CD1c-positive myeloid dendritic cell (primary cell): ENCODE results near the gene GTF2I.
"Not testable (repeated sequence)": the region's sequence is repeated elsewhere in the genome, so short reads cannot be mapped to it uniquely, and the experiment has no call there.

Experiments used
- DNase-seq: peaks from one replicate; pipeline ENCODE4 v3.0.0-alpha.2; 2016; ENCODE audit errors: extremely low spot score

The GTF2I gene

DNA sequence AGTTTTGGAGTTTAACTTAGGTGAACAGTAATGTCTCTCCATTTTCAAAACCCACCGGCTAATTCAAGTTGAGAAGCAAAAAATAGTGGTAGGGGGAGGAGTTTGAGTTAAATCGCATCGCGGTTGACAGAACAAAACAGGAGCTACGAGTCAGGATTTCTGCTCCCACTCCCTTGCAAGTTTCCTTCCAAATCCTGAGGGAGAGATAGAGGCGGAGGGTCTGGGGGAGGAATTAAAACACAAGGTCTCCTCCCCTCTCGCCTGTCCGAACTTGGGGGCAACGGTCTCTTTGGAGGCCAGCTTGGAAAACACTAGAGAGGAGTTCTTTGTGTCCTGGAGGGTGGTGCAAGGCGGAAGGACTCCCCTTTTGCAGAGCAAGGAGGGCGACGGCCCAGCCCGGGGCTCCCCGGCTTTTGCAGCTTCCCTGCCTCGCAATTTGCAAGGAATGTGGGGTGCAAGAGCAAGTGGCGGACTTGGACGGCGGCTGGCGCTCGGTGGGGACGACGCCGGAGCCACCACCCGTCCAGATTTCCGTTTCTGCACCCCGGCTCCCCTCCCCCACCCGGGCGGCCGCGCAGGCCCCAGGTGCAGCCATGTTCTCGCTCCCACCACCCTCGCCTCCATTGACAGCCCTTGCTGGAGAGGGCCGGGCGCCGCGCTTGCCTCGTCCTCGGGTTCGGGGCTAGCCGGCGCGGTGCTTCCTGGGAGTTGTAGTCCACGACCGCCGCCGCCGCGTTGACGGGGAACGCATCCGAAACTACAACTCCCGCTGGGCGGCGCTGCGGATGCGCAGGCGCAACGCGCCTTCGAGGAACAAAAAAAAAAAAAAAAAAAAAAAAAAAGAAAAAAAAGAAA, 454 bp upstream of the GTF2I start:
- peak; percentile 97 for DNase-seq

GRCh38 chr7:74658178-74659004, 873 bp downstream of the GTF2I start:
- DNase-seq = peak; percentile 89

GRCh38 chr7:74660202-74660601, 2.7 kb downstream of the GTF2I start:
- not testable (repeated sequence) for DNase-seq

GRCh38 chr7:74661836-74662794, 4.6 kb downstream of the GTF2I start:
- DNase-seq = not testable (repeated sequence)

GRCh38 chr7:74665296-74665938, 7.9 kb downstream of the GTF2I start:
- DNase-seq = peak; percentile 84

DNA sequence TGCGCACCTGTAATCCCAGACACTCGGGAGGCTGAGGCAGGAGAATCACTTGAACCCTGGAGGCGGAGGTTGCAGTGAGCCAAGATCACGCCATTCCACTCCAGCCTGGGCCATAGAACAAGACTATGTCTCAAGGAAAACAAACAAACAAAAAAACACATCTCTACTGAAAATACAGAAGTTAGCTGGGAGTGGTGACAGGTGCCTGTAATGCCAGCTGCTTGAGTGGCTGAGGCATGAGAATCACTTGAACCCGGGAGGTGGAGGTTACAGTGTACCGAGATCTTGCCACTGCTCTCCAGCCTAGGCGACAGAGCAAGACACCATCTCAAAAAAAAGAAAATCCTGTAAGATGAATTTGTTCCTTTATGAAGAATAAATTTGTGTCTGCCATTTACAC, 9.5 kb downstream of the GTF2I start:
- not testable (repeated sequence) for DNase-seq

- not testable (repeated sequence) for DNase-seq
These were observed 10.0 kb downstream of the GTF2I start for GRCh38 chr7:74667520-74667919.

DNA sequence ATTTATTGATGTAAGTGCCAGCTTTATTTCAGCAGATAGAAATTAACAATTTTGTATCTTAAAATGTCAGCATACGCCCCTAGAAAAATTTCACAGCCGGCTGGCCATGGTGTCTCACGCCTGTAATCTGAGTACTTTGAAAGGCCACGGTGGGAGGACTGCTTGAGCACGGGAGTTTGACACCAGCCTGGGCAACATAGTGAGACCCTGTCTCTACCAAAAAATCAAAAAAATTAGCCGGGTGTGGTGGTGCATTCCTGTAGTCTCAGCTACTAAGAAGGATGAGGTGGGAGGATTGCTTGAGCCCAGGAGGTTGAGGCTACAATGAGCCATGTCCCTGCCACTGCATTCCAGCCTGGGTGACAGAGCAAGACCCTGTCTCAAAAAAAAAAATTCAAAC, 14.1 kb downstream of the GTF2I start:
- DNase-seq = no peak

- no peak for DNase-seq
These were observed 14.9 kb downstream of the GTF2I start for GRCh38 chr7:74672343-74672915.

GRCh38 chr7:74674166-74674565, 16.6 kb downstream of the GTF2I start:
- no peak for DNase-seq

- no peak for DNase-seq
These were observed 25.3 kb downstream of the GTF2I start for GRCh38 chr7:74682829-74683228.

DNA sequence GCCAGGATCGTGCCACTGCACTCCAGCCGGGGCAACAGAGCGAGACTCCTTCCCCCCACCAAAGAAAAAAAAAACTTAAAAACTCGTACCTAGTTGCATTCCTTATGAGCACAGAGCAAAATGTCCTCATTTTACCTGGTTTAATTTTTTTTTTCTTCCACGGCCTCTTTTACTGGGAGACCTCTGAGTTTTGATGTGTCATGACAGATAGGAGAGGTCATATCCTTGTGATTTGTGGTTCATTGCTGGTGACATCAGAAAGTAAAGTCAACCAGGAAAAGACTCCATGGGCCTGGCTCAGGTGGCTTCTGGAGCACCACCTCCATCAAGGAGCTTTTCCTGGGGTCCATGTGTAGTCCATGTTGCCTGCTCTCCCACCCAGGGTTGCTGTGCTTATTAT, 26.3 kb downstream of the GTF2I start:
- DNase-seq = no peak

GRCh38 chr7:74684473-74684872, 27.0 kb downstream of the GTF2I start:
- DNase-seq = no peak

GRCh38 chr7:74684921-74685320, 27.4 kb downstream of the GTF2I start:
- DNase-seq = no peak

GRCh38 chr7:74690474-74690873, 33.0 kb downstream of the GTF2I start:
- DNase-seq = no peak

DNA sequence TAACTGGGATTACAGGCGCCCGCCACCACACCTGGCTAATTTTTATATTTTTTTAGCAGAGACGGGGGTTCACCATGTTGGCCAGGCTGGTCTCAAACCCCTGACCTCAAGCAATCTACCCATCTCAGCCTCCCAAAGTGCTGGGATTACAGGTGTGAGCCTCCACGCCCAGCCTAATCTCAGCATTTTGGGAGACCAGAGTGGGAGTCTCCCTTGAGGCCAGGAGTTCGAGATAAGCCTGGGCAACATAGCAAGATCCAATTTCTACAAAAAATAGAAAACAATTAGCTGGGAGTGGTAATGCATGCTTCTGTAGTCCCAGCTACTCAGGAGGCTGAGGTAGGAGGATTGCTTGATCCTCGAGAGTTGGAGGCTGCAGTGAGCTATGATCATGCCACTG, 46.9 kb downstream of the GTF2I start:
- not testable (repeated sequence) for DNase-seq

- no peak for DNase-seq
These were observed 49.7 kb downstream of the GTF2I start for GRCh38 chr7:74707238-74707637.

DNA sequence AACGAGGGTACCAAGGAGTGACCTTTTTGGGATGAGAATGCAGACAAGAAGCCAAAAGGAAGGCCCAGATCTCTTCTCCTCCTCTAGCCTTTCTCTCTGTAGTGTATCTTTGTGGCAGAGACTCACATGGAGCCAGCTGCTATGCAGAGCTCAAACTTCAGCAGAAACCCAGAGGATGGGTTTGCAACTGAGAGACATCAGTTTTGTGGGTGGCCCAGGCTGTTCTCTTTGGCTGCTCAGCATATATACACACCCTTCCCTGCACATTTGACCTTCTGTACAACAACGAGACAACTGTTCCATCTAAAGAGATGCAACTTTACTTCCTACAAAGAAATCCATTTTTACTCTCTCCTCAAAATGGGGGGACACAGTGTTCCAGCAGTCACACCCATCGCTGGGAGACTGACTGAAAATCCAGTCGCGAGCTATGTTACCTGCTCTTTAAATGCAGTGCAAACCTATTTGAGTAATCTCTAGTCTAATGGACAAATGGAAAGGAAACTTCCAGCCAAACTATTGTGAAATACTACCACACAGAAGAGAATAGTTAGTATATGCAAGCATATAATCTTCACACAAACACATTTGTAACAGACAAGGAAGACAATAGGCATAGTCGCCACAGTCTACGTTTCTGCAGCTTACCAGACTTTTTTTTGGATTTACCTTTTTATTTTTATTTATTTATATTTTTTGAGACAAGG, 51.2 kb downstream of the GTF2I start:
- no peak for DNase-seq

DNA sequence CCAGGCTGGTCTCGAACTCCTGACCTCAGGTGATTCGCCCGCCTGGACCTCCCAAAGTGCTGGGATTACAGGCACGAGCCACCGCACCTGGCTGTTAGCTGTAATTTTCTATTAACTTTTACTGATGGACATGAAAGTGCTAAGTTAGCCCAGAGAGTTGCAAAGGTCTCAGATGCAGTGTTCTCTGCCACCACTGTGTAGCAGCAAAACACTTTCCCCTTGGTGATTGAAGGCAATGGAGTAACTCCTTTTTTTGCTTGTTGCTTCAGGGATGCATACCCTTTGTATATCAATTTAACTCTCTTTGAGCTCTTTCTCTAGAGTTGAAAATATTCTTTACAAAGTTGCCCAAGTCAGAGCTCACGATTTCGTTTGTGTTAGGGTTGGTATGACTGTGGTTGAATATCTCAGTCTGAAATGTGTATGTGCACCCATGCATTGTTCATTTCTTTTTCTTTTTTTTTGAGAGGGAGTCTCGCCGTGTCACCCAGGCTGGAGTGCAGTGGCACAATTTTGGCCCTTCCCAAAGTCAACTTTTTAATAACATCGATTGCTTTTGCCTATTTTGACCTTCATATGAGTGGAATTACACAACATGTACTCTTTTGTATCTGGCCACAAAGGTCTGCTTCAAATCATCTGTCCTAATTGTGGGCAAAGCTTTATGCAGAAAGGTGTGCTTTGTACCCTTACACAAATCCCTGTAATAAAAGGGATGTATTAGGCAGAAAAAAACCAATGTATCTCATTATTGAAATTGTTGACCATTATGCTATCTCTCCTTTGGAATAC, 52.6 kb downstream of the GTF2I start:
- no peak for DNase-seq
